GM23338 (cell line): ENCODE data around the gene OAS2. TPM values are rescaled to one million over a fixed set of nuclear protein-coding genes. Genes with fewer than 3 reads are reported as not detected.

ENCODE experiments used
- polyA plus RNA-seq: library from polyadenylated mRNA; unstranded; fragments of >200 nt; fragmentation: Nextera tagmentation; extraction: Ambion mirVana; gene quantifications from 2 replicates; pipeline ENCODE4 v1.2.1, GENCODE V29; 2016
- total RNA-seq: library from RNA; depleted of rRNA; stranded (reverse); fragments of >200 nt; shearing (Covaris generic); gene quantifications from 2 replicates; pipeline ENCODE4 v1.2.3, GENCODE V29; 2014; rRNA removed

Gene OAS2
- total and polyA plus RNA-seq, 2 experiments from 2014 or later, result 0.10 TPM; not detected in 1

Other genes starting within 250 kb of the OAS2 start
- gene RPH3A, start 186.8 kb upstream of the OAS2 start, total RNA-seq, result 0.03 and 0.31 TPM in 2 replicates
- gene RPH3A, start 186.8 kb upstream of the OAS2 start, polyA plus RNA-seq, result 0.21 TPM in 1 of 2 replicates, not detected in the other
- not detected in 2 replicates for gene OAS1, start 71.6 kb upstream of the OAS2 start, total RNA-seq
- gene OAS1, start 71.6 kb upstream of the OAS2 start, polyA plus RNA-seq, result not detected in 2 replicates
- 1.4 and 2.6 TPM in 2 replicates for gene OAS3, start 40.0 kb upstream of the OAS2 start, total RNA-seq
- 0.21 and 0.27 TPM in 2 replicates for gene OAS3, start 40.0 kb upstream of the OAS2 start, polyA plus RNA-seq
- 4.7 and 9.0 TPM in 2 replicates for gene DTX1, start 78.2 kb downstream of the OAS2 start, total RNA-seq
- 1.6 and 1.8 TPM in 2 replicates for gene DTX1, start 78.2 kb downstream of the OAS2 start, polyA plus RNA-seq
- 5.4 and 8.2 TPM in 2 replicates for gene RASAL1, start 157.2 kb downstream of the OAS2 start, total RNA-seq
- gene RASAL1, start 157.2 kb downstream of the OAS2 start, polyA plus RNA-seq, result 2.6 and 2.7 TPM in 2 replicates
- 0.59 TPM in 1 of 2 replicates, not detected in the other for gene CFAP73, start 171.2 kb downstream of the OAS2 start, total RNA-seq
- 0.50 and 0.54 TPM in 2 replicates for gene CFAP73, start 171.2 kb downstream of the OAS2 start, polyA plus RNA-seq
- 79.6 and 84.1 TPM in 2 replicates for gene DDX54, start 207.0 kb downstream of the OAS2 start, total RNA-seq
- 89.4 and 89.5 TPM in 2 replicates for gene DDX54, start 207.0 kb downstream of the OAS2 start, polyA plus RNA-seq
- gene RITA1, start 207.2 kb downstream of the OAS2 start, total RNA-seq, result 33.0 and 40.4 TPM in 2 replicates
- 20.0 and 21.4 TPM in 2 replicates for gene RITA1, start 207.2 kb downstream of the OAS2 start, polyA plus RNA-seq
- gene TPCN1, start 242.9 kb downstream of the OAS2 start, total RNA-seq, result 12.2 and 14.4 TPM in 2 replicates
- 11.2 and 16.2 TPM in 2 replicates for gene TPCN1, start 242.9 kb downstream of the OAS2 start, polyA plus RNA-seq